Measurements from ENCODE around the gene PPIL1. TPM values are rescaled to one million over a fixed set of nuclear protein-coding genes. Genes with fewer than 3 reads are reported as not detected.

PPIL1 gene
- total and polyA plus RNA-seq, 10 of the 15 experiments (the other 5 are each of a cell fraction or from before 2014, with no cell fraction given) = 39.5 to 95.8 (median 70.5) TPM

DNA sequence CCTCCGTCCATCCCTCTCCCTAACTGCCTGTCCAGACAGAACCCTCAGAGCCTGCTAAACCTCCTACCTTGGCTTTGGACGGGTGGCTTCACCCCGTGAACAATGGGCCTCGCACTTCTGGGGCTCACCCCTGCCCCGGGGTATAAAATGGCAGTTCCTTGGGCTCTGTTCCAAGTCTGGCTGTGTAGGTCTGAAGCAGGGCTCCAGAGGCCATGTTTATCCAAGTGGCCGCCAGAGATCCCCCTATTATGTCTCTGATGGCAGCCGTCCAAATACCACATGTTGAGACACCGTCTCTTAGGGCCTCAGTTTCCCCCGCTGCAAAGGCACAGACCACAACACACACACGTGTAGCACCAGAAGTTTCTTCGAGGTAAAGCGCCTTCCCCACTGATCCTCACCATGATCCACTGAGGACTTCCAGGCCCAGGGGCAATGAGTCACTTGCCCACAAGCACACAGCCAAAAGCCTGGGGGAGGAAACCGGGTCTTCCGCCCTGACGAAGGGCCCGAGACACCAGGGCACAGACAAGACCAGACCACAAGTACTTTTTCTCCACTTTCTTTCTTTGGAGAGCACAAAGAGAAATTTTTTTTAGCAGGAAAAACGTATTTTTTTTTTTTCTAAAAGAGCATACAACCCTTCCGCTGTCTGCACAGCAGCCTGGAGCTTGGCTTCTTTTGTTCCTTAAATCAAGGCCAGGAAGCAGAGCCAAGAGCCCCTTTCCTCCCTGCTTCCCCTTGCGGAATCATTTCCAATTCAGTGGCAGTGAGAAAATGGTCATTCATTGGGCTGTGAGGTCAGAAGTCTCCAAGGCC, 47.1 kb downstream of the PPIL1 start:
- no TSS peak for BruUV-seq (replicated peaks)
- Histone ChIP-seq H3K4me2 (ENCODE audit: control insufficient read depth, insufficient read depth) (no peak overlapping the region), H3K9ac (ENCODE audit: control insufficient read depth, insufficient read depth, low read length) (no peak overlapping the region), H3K4me1 (ENCODE audit: control insufficient read depth, insufficient read depth, low read length) (no peaks in the 10 kb centered on the region), H3K79me2 (ENCODE audit: control insufficient read depth, insufficient read depth, low read length) (no peaks in the 10 kb centered on the region), H3K9me3 (replicated peaks; ENCODE audit: control insufficient read depth, insufficient read depth, low read length) (no peaks in the 10 kb centered on the region), H3K27me3 (replicated peaks in 1 of 2; ENCODE audit: control insufficient read depth in 2 of 2, insufficient read depth in 2 of 2, low read length in 1 of 2) (no peaks in the 10 kb centered on the region), H3K36me3 (ENCODE audit: control insufficient read depth in 2 of 2, insufficient read depth in 2 of 2, low read length in 1 of 2) (no peaks in the 10 kb centered on the region), H3K4me3 (no peak overlapping the region), H3K27ac (ENCODE audit: control insufficient read depth, insufficient read depth) (no peak overlapping the region), H2AFZ (ENCODE audit: control insufficient read depth, low read depth, low read length) (no peak overlapping the region), H4K20me1 (ENCODE audit: control insufficient read depth, insufficient read depth) (no peaks in the 10 kb centered on the region)
- in situ Hi-C loops (cut with MboI) = no loop called here
- ATAC-seq (no peak), DNase-seq (ENCODE audit: low read depth, low spot score) (no peak), FAIRE-seq (no peak)
- intact Hi-C loops (cut with micrococcal nuclease; ENCODE audit: unreplicated experiment) = no loop called here
- ChIA-PET POLR2A (interaction anchor here (0.6 kb wide), 1 partner anchor 75 kb away, joined by 5 read pairs; no protein-coding TSS in a partner anchor), RAD21 (ENCODE audit: unreplicated experiment) (no interaction called here), SMC1A (ENCODE audit: uncharacterized antibody, unreplicated experiment) (interaction anchor here (1.0 to 1.3 kb wide), 2 partner anchors 9 to 47 kb away, joined by 3 read pairs; no protein-coding TSS in a partner anchor), CTCF (interaction anchor here (1.2 to 1.5 kb wide), 2 partner anchors 24 to 62 kb away, joined by 3 to 5 read pairs; no protein-coding TSS in a partner anchor)
- 18% methylated on average over 19 of the region's 19 CpGs for WGBS (ENCODE audit: insufficient coverage, insufficient replicate concordance, low lambda C conversion rate, missing lambda C conversion rate)
- TF ChIP-seq NFXL1 (IDR thresholded peaks at IDR 0.05; ENCODE audit: borderline replicate concordance) (no peak), NBN (IDR thresholded peaks at IDR 0.05) (no peak), CHD2 (IDR thresholded peaks at IDR 0.05; ENCODE audit: borderline replicate concordance, low read depth, low read length) (no peak), BRCA1 (IDR thresholded peaks at IDR 0.05; ENCODE audit: low read depth, low read length) (no peak), TARDBP (IDR thresholded peaks at IDR 0.05; ENCODE audit: borderline replicate concordance) (no peak), RFX5 (IDR thresholded peaks at IDR 0.05; ENCODE audit: low read depth, low read length) (no peak)
- TF ChIP-seq, protein P1, sequence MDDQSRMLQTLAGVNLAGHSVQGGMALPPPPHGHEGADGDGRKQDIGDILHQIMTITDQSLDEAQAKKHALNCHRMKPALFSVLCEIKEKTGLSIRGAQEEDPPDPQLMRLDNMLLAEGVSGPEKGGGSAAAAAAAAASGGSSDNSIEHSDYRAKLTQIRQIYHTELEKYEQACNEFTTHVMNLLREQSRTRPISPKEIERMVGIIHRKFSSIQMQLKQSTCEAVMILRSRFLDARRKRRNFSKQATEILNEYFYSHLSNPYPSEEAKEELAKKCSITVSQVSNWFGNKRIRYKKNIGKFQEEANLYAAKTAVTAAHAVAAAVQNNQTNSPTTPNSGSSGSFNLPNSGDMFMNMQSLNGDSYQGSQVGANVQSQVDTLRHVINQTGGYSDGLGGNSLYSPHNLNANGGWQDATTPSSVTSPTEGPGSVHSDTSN (IDR thresholded peaks at IDR 0.05; ENCODE audit: insufficient replicate concordance, low read depth, low read length) = no peak
- TF ChIP-seq, protein P2, sequence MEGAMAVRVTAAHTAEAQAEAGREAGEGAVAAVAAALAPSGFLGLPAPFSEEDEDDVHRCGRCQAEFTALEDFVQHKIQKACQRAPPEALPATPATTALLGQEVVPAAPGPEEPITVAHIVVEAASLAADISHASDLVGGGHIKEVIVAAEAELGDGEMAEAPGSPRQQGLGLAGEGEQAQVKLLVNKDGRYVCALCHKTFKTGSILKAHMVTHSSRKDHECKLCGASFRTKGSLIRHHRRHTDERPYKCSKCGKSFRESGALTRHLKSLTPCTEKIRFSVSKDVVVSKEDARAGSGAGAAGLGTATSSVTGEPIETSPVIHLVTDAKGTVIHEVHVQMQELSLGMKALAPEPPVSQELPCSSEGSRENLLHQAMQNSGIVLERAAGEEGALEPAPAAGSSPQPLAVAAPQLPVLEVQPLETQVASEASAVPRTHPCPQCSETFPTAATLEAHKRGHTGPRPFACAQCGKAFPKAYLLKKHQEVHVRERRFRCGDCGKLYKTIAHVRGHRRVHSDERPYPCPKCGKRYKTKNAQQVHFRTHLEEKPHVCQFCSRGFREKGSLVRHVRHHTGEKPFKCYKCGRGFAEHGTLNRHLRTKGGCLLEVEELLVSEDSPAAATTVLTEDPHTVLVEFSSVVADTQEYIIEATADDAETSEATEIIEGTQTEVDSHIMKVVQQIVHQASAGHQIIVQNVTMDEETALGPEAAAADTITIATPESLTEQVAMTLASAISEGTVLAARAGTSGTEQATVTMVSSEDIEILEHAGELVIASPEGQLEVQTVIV (IDR thresholded peaks at IDR 0.05; ENCODE audit: borderline replicate concordance, partially characterized antibody) = no peak
- TF ChIP-seq, protein P3, sequence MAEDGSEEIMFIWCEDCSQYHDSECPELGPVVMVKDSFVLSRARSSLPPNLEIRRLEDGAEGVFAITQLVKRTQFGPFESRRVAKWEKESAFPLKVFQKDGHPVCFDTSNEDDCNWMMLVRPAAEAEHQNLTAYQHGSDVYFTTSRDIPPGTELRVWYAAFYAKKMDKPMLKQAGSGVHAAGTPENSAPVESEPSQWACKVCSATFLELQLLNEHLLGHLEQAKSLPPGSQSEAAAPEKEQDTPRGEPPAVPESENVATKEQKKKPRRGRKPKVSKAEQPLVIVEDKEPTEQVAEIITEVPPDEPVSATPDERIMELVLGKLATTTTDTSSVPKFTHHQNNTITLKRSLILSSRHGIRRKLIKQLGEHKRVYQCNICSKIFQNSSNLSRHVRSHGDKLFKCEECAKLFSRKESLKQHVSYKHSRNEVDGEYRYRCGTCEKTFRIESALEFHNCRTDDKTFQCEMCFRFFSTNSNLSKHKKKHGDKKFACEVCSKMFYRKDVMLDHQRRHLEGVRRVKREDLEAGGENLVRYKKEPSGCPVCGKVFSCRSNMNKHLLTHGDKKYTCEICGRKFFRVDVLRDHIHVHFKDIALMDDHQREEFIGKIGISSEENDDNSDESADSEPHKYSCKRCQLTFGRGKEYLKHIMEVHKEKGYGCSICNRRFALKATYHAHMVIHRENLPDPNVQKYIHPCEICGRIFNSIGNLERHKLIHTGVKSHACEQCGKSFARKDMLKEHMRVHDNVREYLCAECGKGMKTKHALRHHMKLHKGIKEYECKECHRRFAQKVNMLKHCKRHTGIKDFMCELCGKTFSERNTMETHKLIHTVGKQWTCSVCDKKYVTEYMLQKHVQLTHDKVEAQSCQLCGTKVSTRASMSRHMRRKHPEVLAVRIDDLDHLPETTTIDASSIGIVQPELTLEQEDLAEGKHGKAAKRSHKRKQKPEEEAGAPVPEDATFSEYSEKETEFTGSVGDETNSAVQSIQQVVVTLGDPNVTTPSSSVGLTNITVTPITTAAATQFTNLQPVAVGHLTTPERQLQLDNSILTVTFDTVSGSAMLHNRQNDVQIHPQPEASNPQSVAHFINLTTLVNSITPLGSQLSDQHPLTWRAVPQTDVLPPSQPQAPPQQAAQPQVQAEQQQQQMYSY (CRISPR knock-in tag; IDR thresholded peaks at IDR 0.05) = no peak
- TF ChIP-seq, protein P4, sequence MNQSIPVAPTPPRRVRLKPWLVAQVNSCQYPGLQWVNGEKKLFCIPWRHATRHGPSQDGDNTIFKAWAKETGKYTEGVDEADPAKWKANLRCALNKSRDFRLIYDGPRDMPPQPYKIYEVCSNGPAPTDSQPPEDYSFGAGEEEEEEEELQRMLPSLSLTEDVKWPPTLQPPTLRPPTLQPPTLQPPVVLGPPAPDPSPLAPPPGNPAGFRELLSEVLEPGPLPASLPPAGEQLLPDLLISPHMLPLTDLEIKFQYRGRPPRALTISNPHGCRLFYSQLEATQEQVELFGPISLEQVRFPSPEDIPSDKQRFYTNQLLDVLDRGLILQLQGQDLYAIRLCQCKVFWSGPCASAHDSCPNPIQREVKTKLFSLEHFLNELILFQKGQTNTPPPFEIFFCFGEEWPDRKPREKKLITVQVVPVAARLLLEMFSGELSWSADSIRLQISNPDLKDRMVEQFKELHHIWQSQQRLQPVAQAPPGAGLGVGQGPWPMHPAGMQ (IDR thresholded peaks at IDR 0.05; ENCODE audit: borderline replicate concordance) = no peak

Measured in GM12878 (cell line).